ENCODE data around the gene EBF3. TPM values are rescaled to one million over a fixed set of nuclear protein-coding genes. Genes with fewer than 3 reads are reported as not detected.

EBF3 gene
- total RNA-seq, 1 donor from 2014 or later: 0.07 TPM

DNA sequence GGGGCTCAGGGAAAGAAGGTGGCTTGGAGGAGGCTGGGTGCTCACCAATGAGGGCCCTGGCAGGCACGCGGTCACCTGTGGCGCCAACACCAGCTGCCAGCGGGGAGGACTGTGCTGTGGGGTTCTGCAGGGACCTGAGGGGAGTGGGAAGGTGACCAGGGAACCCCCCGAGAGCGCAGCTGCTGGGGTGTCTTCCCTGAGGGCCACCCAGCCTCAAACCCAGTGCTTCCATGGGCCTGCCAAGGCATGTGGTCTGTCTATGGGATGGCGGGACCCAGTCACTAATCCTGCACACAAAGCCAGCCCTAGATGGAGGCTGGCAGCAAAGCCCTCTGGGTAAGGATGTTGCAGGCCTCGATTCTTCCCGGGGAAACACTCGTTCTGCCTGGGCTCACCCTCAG lies 117.1 kb downstream of the EBF3 start:
- H3K27me3 ChIP-seq (ENCODE audit: insufficient read depth, low read length): no peaks in the 10 kb centered on the region
- Mint-ChIP-seq H3K36me3 (ENCODE audit: low read depth, unreplicated experiment) (no peaks in the 10 kb centered on the region), H3K27ac (ENCODE audit: unreplicated experiment) (no peak overlapping the region), H3K27me3 (ENCODE audit: low read depth, unreplicated experiment) (no peaks in the 10 kb centered on the region), H3K4me3 (ENCODE audit: unreplicated experiment) (no peak overlapping the region), H3K9me3 (ENCODE audit: unreplicated experiment) (no peaks in the 10 kb centered on the region), H3K4me1 (ENCODE audit: low read depth, unreplicated experiment) (no peaks in the 10 kb centered on the region)
- no peaks in the 10 kb centered on the region for H4K20me1 ChIP-seq (ENCODE audit: insufficient read depth, low read length)
- H3K9ac ChIP-seq (ENCODE audit: low read length): no peak overlapping the region
- H3K79me2 ChIP-seq (ENCODE audit: insufficient read depth, low read length): no peaks in the 10 kb centered on the region
- FAIRE-seq (no peak), DNase-seq (ENCODE audit: low read depth) (no peak)
- TF ChIP-seq CTCF (IDR thresholded peaks at IDR 0.05; ENCODE audit: insufficient read depth, low read depth, low read length) (no peak), EZH2 (IDR thresholded peaks at IDR 0.05; ENCODE audit: insufficient read depth, low read length) (no peak)
- H2AFZ ChIP-seq (ENCODE audit: low read depth, low read length): no peak overlapping the region
- no peaks in the 10 kb centered on the region for H3K36me3 ChIP-seq (ENCODE audit: insufficient read depth, low read length)
- H3K4me3 ChIP-seq (ENCODE audit: insufficient read depth, low read depth, low read length): no peak overlapping the region
- no peaks in the 10 kb centered on the region for H3K4me1 ChIP-seq (ENCODE audit: insufficient read depth, low read length)
- no peak overlapping the region for H3K27ac ChIP-seq (ENCODE audit: low read depth, low read length)
- peaks cover under 1% of the 10 kb centered on the region for H3K9me3 ChIP-seq (ENCODE audit: insufficient read depth, low read depth, low read length)
- H3K4me2 ChIP-seq (ENCODE audit: low read length): no peak overlapping the region

GRCh38 chr10:129845111-129845753 lies 118.8 kb downstream of the EBF3 start:
- peaks cover 6% of the 10 kb centered on the region for H3K9me3 ChIP-seq (ENCODE audit: insufficient read depth, low read depth, low read length)
- TF ChIP-seq CTCF (IDR thresholded peaks at IDR 0.05; ENCODE audit: insufficient read depth, low read depth, low read length): no peak
- TF ChIP-seq EZH2 (IDR thresholded peaks at IDR 0.05; ENCODE audit: insufficient read depth, low read length): no peak
- no peaks in the 10 kb centered on the region for H3K36me3 ChIP-seq (ENCODE audit: insufficient read depth, low read length)
- FAIRE-seq (no peak), DNase-seq (ENCODE audit: low read depth) (no peak)
- no peak overlapping the region for H3K4me2 ChIP-seq (ENCODE audit: low read length)
- no peak overlapping the region for H3K4me3 ChIP-seq (ENCODE audit: insufficient read depth, low read depth, low read length)
- no peaks in the 10 kb centered on the region for H3K79me2 ChIP-seq (ENCODE audit: insufficient read depth, low read length)
- H3K27ac ChIP-seq (ENCODE audit: low read depth, low read length): no peak overlapping the region
- no peaks in the 10 kb centered on the region for H3K36me3 Mint-ChIP-seq (ENCODE audit: low read depth, unreplicated experiment)
- no peak overlapping the region for H3K27ac Mint-ChIP-seq (ENCODE audit: unreplicated experiment)
- H3K4me1 ChIP-seq (ENCODE audit: insufficient read depth, low read length): no peaks in the 10 kb centered on the region
- peaks cover 3% of the 10 kb centered on the region for H3K27me3 Mint-ChIP-seq (ENCODE audit: low read depth, unreplicated experiment)
- H3K9ac ChIP-seq (ENCODE audit: low read length): no peak overlapping the region
- no peak overlapping the region for H3K4me3 Mint-ChIP-seq (ENCODE audit: unreplicated experiment)
- no peaks in the 10 kb centered on the region for H3K27me3 ChIP-seq (ENCODE audit: insufficient read depth, low read length)
- no peaks in the 10 kb centered on the region for H3K9me3 Mint-ChIP-seq (ENCODE audit: unreplicated experiment)
- H2AFZ ChIP-seq (ENCODE audit: low read depth, low read length): no peak overlapping the region
- no peaks in the 10 kb centered on the region for H3K4me1 Mint-ChIP-seq (ENCODE audit: low read depth, unreplicated experiment)
- no peaks in the 10 kb centered on the region for H4K20me1 ChIP-seq (ENCODE audit: insufficient read depth, low read length)

DNA sequence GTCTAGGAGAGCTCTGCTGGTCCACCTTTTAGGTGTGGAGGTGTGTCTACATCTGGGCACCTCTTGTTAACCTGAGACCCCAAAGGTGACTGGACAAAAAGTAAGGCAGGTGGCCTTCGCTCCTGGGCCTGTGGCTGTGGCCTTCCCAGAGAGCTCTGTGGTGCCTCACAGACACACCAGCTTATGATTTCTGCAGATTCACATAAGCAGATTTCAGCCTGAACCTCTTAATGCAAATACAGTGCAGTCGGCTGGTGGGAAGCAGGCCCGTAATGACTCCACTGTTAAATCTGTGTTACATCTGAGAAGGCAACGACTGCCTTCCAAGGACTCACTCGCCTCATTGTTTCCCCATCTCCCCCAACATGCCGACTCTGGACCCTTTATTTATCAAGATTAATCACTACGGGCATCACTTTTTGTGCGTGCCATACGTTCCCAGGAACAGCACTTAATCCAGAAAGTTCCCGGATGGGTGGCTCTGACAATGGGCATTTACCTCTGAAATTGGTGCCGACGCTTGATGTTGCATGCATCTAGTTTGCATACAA lies 119.8 kb downstream of the EBF3 start:
- Mint-ChIP-seq H3K4me1 (ENCODE audit: low read depth, unreplicated experiment) (no peaks in the 10 kb centered on the region), H3K27me3 (ENCODE audit: low read depth, unreplicated experiment) (peaks cover 3% of the 10 kb centered on the region), H3K9me3 (ENCODE audit: unreplicated experiment) (no peaks in the 10 kb centered on the region), H3K4me3 (ENCODE audit: unreplicated experiment) (no peak overlapping the region), H3K27ac (ENCODE audit: unreplicated experiment) (no peak overlapping the region), H3K36me3 (ENCODE audit: low read depth, unreplicated experiment) (no peaks in the 10 kb centered on the region)
- Histone ChIP-seq H3K79me2 (ENCODE audit: insufficient read depth, low read length) (no peaks in the 10 kb centered on the region), H3K9ac (ENCODE audit: low read length) (no peak overlapping the region), H3K36me3 (ENCODE audit: insufficient read depth, low read length) (no peaks in the 10 kb centered on the region), H3K4me2 (ENCODE audit: low read length) (no peak overlapping the region), H3K27ac (ENCODE audit: low read depth, low read length) (no peak overlapping the region), H3K4me1 (ENCODE audit: insufficient read depth, low read length) (no peaks in the 10 kb centered on the region), H3K27me3 (ENCODE audit: insufficient read depth, low read length) (no peaks in the 10 kb centered on the region), H3K9me3 (ENCODE audit: insufficient read depth, low read depth, low read length) (peaks cover 6% of the 10 kb centered on the region), H2AFZ (ENCODE audit: low read depth, low read length) (no peak overlapping the region), H4K20me1 (ENCODE audit: insufficient read depth, low read length) (no peaks in the 10 kb centered on the region), H3K4me3 (ENCODE audit: insufficient read depth, low read depth, low read length) (no peak overlapping the region)
- FAIRE-seq (no peak), DNase-seq (ENCODE audit: low read depth) (no peak)
- TF ChIP-seq EZH2 (IDR thresholded peaks at IDR 0.05; ENCODE audit: insufficient read depth, low read length) (no peak), CTCF (IDR thresholded peaks at IDR 0.05; ENCODE audit: insufficient read depth, low read depth, low read length) (no peak)

Measured in astrocyte (in vitro differentiated cells and primary cell).